A549 (cell line): Measurements from ENCODE around the gene SIK2. TPM values are rescaled to one million over a fixed set of nuclear protein-coding genes. Genes with fewer than 3 reads are reported as not detected.
"Not testable (repeated sequence)": the region's sequence is repeated elsewhere in the genome, so short reads cannot be mapped to it uniquely, and the experiment has no call there.

ENCODE experiments used
- ATAC-seq, 2 experiments: fragments of 200-7000 bp in 1 of 2; fragments of >200 bp in 1 of 2; cut with Nextera tagmentation in 1 of 2; cut with Tn5 transposase in 1 of 2; 3 replicates each; pipeline versions ENCODE4 v1.8.0 to v1.9.1; 2018 to 2020; ENCODE audit warnings: mild to moderate bottlenecking in 1 of 2, moderate library complexity in 1 of 2
- CTCF ChIA-PET: fragments of 300-600 bp; sonication (Branson Sonifier 250); formaldehyde crosslinking; extraction: SDS; loops from one replicate; lab custom pipeline; 2021; ENCODE audit warnings: antibody characterized with exemption, inconsistent platforms; lab: Yijun Ruan, JAX
- POLR2A ChIA-PET: fragments of 350-600 bp; formaldehyde crosslinking; extraction: SDS; loops from one replicate; lab custom pipeline; 2021; ENCODE audit warnings: antibody characterized with exemption, inconsistent platforms; lab: Yijun Ruan, JAX
- DNase-seq, 2 experiments: peaks; one replicate each; pipeline versions ENCODE4 v3.0.0 to v3.0.0-alpha.2; 2011 to 2016; ENCODE audit warnings: low read depth in 1 of 2, low spot score in 1 of 2
- FAIRE-seq: peaks from 2 replicates; lab custom pipeline; 2011; peaks lifted over from hg19 to GRCh38; lab: Jason Lieb, UNC
- H3K27ac ChIP-seq, 2 experiments: fragments of >200 bp; sonication (Bioruptor Twin); formaldehyde crosslinking; 3 replicates each; pipeline ENCODE4 v1.5.1; 2016 to 2017
- H3K4me1 ChIP-seq: fragments of >200 bp; sonication (Bioruptor Twin); formaldehyde crosslinking; 3 replicates; pipeline ENCODE4 v1.6.1; 2016
- H3K4me2 ChIP-seq: fragments of >200 bp; sonication (Bioruptor Twin); formaldehyde crosslinking; 3 replicates; pipeline ENCODE4 v1.6.1; 2016
- H3K4me3 ChIP-seq: fragments of >200 bp; sonication (Bioruptor Twin); formaldehyde crosslinking; 3 replicates; pipeline ENCODE4 v1.5.1; 2016
- H3K9me3 ChIP-seq: fragments of >200 bp; sonication (Bioruptor Twin); formaldehyde crosslinking; 3 replicates; pipeline ENCODE4 v1.6.1; 2016
- ESRRA ChIP-seq: fragments of 150-350 bp; IDR thresholded peaks from 2 replicates; pipeline ENCODE4 v1.6.1; 2014; ENCODE audit warnings: mild to moderate bottlenecking, low read length, borderline replicate concordance
- HES2 ChIP-seq: fragments of >200 bp; sonication (Bioruptor Twin); formaldehyde crosslinking; IDR thresholded peaks from 2 replicates; pipeline ENCODE4 v1.6.1; 2016
- HMGXB4 ChIP-seq: fragments of 250-450 bp; sonication (Bioruptor Pico); IDR thresholded peaks from 2 replicates; pipeline ENCODE4 v1.5.0; 2021; ENCODE audit warnings: mild to moderate bottlenecking, moderate library complexity, borderline replicate concordance
- HOXB5 ChIP-seq: fragments of 250-450 bp; sonication (Bioruptor Pico); IDR thresholded peaks from 2 replicates; pipeline ENCODE4 v1.5.0; 2020; ENCODE audit warnings: mild to moderate bottlenecking, moderate library complexity
- KDM1A ChIP-seq: fragments of 200-600 bp; sonication (generic); IDR thresholded peaks from 2 replicates; pipeline ENCODE4 v1.6.1; 2016; ENCODE audit warnings: low read depth, mild to moderate bottlenecking
- KDM5A ChIP-seq: fragments of 200-600 bp; sonication (generic); IDR thresholded peaks from 2 replicates; pipeline ENCODE4 v1.6.1; 2016; ENCODE audit warnings: antibody characterized with exemption, mild to moderate bottlenecking
- MAFK ChIP-seq: fragments of 450-650 bp; IDR thresholded peaks from 2 replicates; pipeline ENCODE4 v1.6.1; 2014; ENCODE audit not compliant: partially characterized antibody
- MAX ChIP-seq: IDR thresholded peaks from 2 replicates; pipeline ENCODE4 v1.6.1; 2012
- MAZ ChIP-seq: fragments of 150-350 bp; IDR thresholded peaks from 2 replicates; pipeline ENCODE4 v1.6.1; 2014; ENCODE audit warnings: antibody characterized with exemption, low read depth, low read length, borderline replicate concordance
- NFE2L2 ChIP-seq: fragments of 150-350 bp; conservative IDR thresholded peaks from 2 replicates; pipeline ENCODE4 v1.6.1; 2014; ENCODE audit warnings: low read length
- POLR2AphosphoS2 ChIP-seq: conservative IDR thresholded peaks from 2 replicates; pipeline ENCODE4 v1.6.1; 2012; ENCODE audit warnings: low read length, improper control_type of control experiment, inconsistent platforms
- RAD21 ChIP-seq, 2 experiments: fragments of >200 bp in 1 of 2; sonication (Bioruptor Twin) in 1 of 2; formaldehyde crosslinking in 1 of 2; IDR thresholded peaks in 1 of 2; conservative IDR thresholded peaks in 1 of 2; 2 replicates in 1 of 2; 3 replicates in 1 of 2; pipeline ENCODE4 v1.6.1; 2012 to 2018; ENCODE audit warnings: inconsistent platforms in 1 of 2
- RCOR1 ChIP-seq: fragments of 150-350 bp; IDR thresholded peaks from 2 replicates; pipeline ENCODE4 v1.6.1; 2014; ENCODE audit warnings: antibody characterized with exemption, low read length, low read depth
- REST ChIP-seq: fragments of 200-600 bp; sonication (generic); IDR thresholded peaks from 2 replicates; pipeline ENCODE4 v1.6.1; 2016; ENCODE audit warnings: antibody characterized with exemption, mild to moderate bottlenecking, moderate library complexity
- TFCP2L1 ChIP-seq: fragments of 250-450 bp; sonication (Bioruptor Pico); IDR thresholded peaks from 2 replicates; pipeline ENCODE4 v1.5.0; 2021; ENCODE audit warnings: mild to moderate bottlenecking
- WGBS: methylation state at CpG from one replicate; pipeline ENCODE4 v1.1.6; 2017; ENCODE audit errors: missing lambda C conversion rate; 5-methylcytosine and 5-hydroxymethylcytosine counted together
- polyA plus RNA-seq, 4 experiments: library from polyadenylated mRNA; depleted of rRNA in 3 of 4; stranded (reverse); fragments of >200 nt; fragmentation: RNase III in 1 of 4; extraction: RNeasy Plus Mini Kit Qiagen cat#74134 plus additional on column Dnase treatment in 1 of 4; gene quantifications; 2 replicates in 3 of 4; 3 replicates in 1 of 4; pipeline ENCODE4 v1.2.3, GENCODE V29; 2011 to 2017

The SIK2 gene
- polyA plus RNA-seq, 2 of the 4 experiments (the other 2 are of a cell fraction), result 4.5 to 9.0 TPM

GRCh38 chr11:111645657-111646316 is 43.5 kb downstream of the SIK2 start (continued):
- no peak for TF ChIP-seq RAD21 (conservative IDR thresholded peaks at IDR 0.05 in 1 of 2, IDR thresholded peaks at IDR 0.05 in 1 of 2)
- TF ChIP-seq, all 56 proteins: peak for 0

- FAIRE-seq, H3K4me3 ChIP-seq, H3K27ac ChIP-seq, POLR2A ChIA-PET, ATAC-seq, H3K4me2 ChIP-seq, H3K4me1 ChIP-seq, DNase-seq, H3K9me3 ChIP-seq: not testable (repeated sequence)
- WGBS, result 84% methylated on average over 5 of the region's 5 CpGs
- CTCF ChIA-PET, result interaction anchor here (1.7 kb wide), 1 partner anchor 12 kb away, joined by 5 read pairs; no protein-coding TSS in a partner anchor
These were observed 49.1 kb downstream of the SIK2 start for GRCh38 chr11:111651336-111651735.

GRCh38 chr11:111652184-111652583 is 49.9 kb downstream of the SIK2 start:
- Histone ChIP-seq H3K27ac (no peak overlapping the region), H3K4me1 (no peaks in the 10 kb centered on the region), H3K4me2 (no peak overlapping the region), H3K9me3 (no peaks in the 10 kb centered on the region), H3K4me3 (no peak overlapping the region)
- POLR2A ChIA-PET, result no interaction called here
- FAIRE-seq (no peak), ATAC-seq (no peak), DNase-seq (no peak)
- CTCF ChIA-PET, result interaction anchor here (1.7 kb wide), 1 partner anchor 11 kb away, joined by 5 read pairs; no protein-coding TSS in a partner anchor
- TF ChIP-seq REST (no peak), KDM5A (no peak), TFCP2L1 (CRISPR knock-in tag) (no peak), HOXB5 (CRISPR knock-in tag) (no peak), MAFK (no peak), KDM1A (no peak), HES2 (no peak), ESRRA (no peak), NFE2L2 (no peak), MAX (no peak), MAZ (no peak), HMGXB4 (CRISPR knock-in tag) (no peak)
- WGBS, result 91% methylated on average over 2 of the region's 2 CpGs

- TF ChIP-seq POLR2AphosphoS2 (no peak), RCOR1 (no peak)
- TF ChIP-seq, all 56 proteins: peak for 0
- ChIA-PET POLR2A (no interaction called here), CTCF (no interaction called here)
- FAIRE-seq (no peak), DNase-seq (no peak), ATAC-seq (no peak)
- Histone ChIP-seq H3K4me3 (no peak overlapping the region), H3K27ac (no peak overlapping the region), H3K9me3 (no peaks in the 10 kb centered on the region), H3K4me1 (no peaks in the 10 kb centered on the region), H3K4me2 (no peak overlapping the region)
These were observed 52.4 kb downstream of the SIK2 start for GRCh38 chr11:111654601-111655000.
